ENCODE measurements around the gene CEP44.

CEP44 gene

DNA sequence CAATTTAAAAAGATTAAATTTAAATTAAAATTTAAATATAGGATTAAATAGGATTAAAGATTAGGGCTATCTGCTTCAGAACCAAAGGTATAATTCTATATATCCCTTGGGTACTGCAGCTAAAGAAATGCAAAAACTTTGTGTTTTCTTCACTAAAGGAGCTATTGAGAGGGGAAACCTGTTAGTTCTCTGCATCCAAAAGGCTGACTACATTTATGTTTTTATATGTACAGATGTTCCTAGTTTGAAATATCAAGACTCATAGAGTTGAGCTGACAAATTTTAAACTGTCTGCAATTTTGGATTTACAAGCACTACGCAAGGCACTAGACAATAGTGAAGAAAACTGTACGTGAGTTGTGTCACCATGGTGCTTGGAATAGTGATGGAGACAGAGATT is 95.2 kb downstream of the CEP44 start:
- TF ChIP-seq SIN3A (IDR thresholded peaks at IDR 0.05; ENCODE audit: borderline replicate concordance, insufficient read depth, low read length), result no peak
- TF ChIP-seq TAF1 (IDR thresholded peaks at IDR 0.05; ENCODE audit: borderline replicate concordance, insufficient read depth, low read length), result no peak
- TF ChIP-seq, protein P1, sequence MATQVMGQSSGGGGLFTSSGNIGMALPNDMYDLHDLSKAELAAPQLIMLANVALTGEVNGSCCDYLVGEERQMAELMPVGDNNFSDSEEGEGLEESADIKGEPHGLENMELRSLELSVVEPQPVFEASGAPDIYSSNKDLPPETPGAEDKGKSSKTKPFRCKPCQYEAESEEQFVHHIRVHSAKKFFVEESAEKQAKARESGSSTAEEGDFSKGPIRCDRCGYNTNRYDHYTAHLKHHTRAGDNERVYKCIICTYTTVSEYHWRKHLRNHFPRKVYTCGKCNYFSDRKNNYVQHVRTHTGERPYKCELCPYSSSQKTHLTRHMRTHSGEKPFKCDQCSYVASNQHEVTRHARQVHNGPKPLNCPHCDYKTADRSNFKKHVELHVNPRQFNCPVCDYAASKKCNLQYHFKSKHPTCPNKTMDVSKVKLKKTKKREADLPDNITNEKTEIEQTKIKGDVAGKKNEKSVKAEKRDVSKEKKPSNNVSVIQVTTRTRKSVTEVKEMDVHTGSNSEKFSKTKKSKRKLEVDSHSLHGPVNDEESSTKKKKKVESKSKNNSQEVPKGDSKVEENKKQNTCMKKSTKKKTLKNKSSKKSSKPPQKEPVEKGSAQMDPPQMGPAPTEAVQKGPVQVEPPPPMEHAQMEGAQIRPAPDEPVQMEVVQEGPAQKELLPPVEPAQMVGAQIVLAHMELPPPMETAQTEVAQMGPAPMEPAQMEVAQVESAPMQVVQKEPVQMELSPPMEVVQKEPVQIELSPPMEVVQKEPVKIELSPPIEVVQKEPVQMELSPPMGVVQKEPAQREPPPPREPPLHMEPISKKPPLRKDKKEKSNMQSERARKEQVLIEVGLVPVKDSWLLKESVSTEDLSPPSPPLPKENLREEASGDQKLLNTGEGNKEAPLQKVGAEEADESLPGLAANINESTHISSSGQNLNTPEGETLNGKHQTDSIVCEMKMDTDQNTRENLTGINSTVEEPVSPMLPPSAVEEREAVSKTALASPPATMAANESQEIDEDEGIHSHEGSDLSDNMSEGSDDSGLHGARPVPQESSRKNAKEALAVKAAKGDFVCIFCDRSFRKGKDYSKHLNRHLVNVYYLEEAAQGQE (IDR thresholded peaks at IDR 0.05; ENCODE audit: insufficient read depth in 1 of 2, low read depth in 2 of 2, low read length in 2 of 2), result no peak
- no peak for TF ChIP-seq FOXP2 (optimal IDR thresholded peaks at IDR 0.05; ENCODE audit: borderline replicate concordance, extremely low read depth, extremely low read length, insufficient read depth)
- TF ChIP-seq POLR2AphosphoS5 (IDR thresholded peaks at IDR 0.05; ENCODE audit: low read depth, low read length), result no peak

DNA sequence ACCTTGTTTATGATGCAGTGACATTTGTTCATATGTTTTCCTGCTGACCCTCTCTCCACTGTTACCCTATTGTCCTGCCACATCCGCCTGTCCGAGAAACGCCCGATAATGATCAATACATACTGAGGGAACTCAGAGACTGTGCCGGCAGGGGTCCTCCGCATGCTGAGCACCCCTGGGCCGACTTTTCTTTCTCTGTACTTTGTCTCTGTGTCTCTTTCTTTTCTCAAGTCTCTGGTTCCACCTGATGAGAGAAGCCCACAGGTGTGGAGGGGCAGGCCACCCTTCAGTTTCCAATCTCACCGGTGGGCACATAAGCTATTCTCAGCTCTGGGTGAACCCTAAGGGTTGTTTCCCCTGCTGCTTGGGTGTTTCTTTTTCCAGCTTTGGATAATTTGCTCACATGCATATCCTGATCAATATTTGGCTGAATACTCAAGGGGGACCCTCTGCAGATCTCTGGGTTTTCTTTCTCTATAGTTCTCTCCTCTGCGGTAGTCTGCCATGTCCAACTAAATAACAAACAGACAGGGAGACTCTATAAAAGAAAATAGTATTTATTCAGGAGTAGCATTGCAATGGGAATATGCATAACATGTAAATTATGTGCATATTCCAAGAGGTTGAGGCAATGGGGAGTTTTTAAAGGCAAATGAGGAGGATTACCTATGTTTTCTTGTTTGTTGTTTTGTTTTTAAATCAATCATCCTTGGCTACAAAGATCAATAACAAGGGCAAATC is 97.2 kb downstream of the CEP44 start:
- TF ChIP-seq, protein P1 (IDR thresholded peaks at IDR 0.05; ENCODE audit: insufficient read depth in 1 of 2, low read depth in 2 of 2, low read length in 2 of 2), result no peak
- TF ChIP-seq FOXP2 (optimal IDR thresholded peaks at IDR 0.05; ENCODE audit: borderline replicate concordance, extremely low read depth, extremely low read length, insufficient read depth), result no peak
- no peak for TF ChIP-seq TAF1 (IDR thresholded peaks at IDR 0.05; ENCODE audit: borderline replicate concordance, insufficient read depth, low read length)
- no peak for TF ChIP-seq POLR2AphosphoS5 (IDR thresholded peaks at IDR 0.05; ENCODE audit: low read depth, low read length)
- no peak for TF ChIP-seq SIN3A (IDR thresholded peaks at IDR 0.05; ENCODE audit: borderline replicate concordance, insufficient read depth, low read length)

DNA sequence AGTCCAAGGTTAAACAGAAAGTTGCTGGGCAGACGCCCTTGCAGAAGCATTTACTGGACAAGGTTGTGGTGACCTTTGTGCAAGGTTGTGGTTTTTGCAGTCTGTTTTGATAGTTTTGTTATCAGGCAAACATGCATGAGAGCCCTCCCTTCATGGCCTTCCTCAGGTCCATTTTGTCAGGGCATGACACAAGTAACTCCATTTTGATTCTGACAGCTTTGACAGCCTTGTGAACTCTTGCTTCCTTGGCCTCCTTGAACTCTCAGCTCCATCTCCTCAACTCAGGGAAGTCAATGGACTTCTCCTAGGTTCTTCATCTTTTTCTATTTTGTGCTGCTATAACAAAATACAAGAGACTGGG is 97.7 kb downstream of the CEP44 start:
- TF ChIP-seq POLR2AphosphoS5 (IDR thresholded peaks at IDR 0.05; ENCODE audit: low read depth, low read length) (no peak), SIN3A (IDR thresholded peaks at IDR 0.05; ENCODE audit: borderline replicate concordance, insufficient read depth, low read length) (no peak), FOXP2 (optimal IDR thresholded peaks at IDR 0.05; ENCODE audit: borderline replicate concordance, extremely low read depth, extremely low read length, insufficient read depth) (no peak), TAF1 (IDR thresholded peaks at IDR 0.05; ENCODE audit: borderline replicate concordance, insufficient read depth, low read length) (no peak)
- TF ChIP-seq, protein P1 (IDR thresholded peaks at IDR 0.05; ENCODE audit: insufficient read depth in 1 of 2, low read depth in 2 of 2, low read length in 2 of 2), result no peak
